KG1 (cell line): ENCODE results near the gene RIN3.
"Not testable (repeated sequence)": the region's sequence is repeated elsewhere in the genome, so short reads cannot be mapped to it uniquely, and the experiment has no call there.

Source experiments
- DNase-seq: peaks from one replicate; lab custom pipeline; 2025; lab: John Stamatoyannopoulos, UW

The RIN3 gene

DNA sequence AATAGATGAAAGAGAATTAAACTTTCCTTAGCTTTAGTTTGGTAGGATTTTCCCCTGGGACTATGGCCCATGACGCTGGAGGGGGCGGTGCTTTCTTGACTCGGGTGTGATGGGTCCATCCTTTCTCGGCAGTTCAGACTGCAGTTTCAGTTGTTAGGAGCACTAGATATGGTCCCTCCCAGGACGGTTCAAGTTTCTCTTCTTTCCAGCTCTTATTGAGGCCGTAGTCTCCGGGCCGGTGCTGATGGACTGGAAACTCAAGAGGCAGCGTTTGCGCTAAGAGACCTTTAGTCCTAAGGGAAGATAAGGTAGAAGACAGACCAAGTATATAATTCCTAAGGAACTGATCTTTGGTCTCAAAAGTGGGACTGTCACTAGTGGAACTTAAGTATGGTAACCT is 111.2 kb downstream of the RIN3 start:
- no peak for DNase-seq

DNA sequence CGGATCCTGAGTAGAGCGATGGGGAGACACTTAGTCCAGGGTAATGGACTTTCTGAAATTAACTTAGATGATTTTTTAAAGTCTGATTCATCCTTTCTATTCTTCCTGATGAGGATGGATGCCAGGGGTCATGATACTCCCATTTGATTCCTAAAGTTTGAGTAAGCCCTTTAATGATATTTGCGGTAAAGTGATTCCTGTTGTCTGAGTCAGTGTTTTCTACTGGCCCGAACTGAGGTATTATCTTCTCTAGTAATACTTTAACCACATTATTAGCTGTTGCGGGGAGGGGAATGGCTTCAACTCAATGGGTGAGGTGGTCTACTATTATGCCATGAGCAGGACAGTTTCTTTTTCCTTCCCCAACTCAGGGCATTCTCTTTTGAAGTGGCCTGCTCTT is 111.6 kb downstream of the RIN3 start:
- DNase-seq = no peak

- no peak for DNase-seq
Measured at GRCh38 chr14:92626041-92626440, 112.5 kb downstream of the RIN3 start.

DNA sequence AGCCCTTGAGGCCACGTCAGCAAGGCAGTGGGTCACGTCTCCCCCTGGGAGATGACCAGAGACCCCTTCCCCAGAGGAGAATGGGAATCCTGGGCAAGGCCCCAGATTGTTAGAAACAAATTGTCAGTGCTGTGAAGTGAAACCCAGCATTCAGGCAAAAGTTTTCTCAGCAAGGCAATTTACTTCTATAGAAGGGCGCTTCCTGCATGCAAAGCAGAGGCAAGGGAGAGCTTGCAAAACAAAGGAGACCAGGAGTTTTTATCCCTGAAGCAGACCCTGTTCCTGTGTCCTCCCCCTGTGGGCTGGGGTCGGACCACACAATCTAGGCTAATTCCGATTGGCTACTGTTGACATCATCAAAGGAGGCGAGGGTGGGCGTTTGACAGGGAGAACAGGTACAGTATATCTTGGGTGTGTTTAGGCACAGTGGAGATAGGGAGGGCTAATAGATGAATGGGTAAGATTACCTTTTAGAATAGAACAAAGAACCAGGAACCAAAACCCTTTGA is 114.2 kb downstream of the RIN3 start:
- no peak for DNase-seq

DNA sequence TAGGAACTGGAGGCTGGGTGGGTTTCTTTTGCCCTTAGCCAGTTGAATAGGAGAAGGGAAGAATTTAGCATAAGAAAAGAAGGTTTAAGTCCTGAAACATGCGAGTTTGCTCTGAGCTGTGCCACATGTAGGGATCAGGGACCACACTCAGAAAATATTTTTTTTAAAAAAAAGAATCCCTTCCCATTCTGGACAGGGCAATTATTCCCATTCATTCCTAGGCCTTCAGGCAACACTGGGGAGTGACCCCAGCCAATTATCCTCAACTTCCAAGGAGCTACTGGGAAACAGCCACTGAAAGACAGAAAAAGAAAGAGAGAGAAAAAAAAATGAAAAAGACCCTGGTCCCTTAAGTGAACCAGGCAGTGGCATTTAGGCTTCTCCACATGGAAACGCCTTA is 115.1 kb downstream of the RIN3 start:
- no peak for DNase-seq

- DNase-seq = no peak
Measured at GRCh38 chr14:92630367-92630766, 116.8 kb downstream of the RIN3 start.

GRCh38 chr14:92631098-92631497 is 117.5 kb downstream of the RIN3 start:
- no peak for DNase-seq

GRCh38 chr14:92632546-92633273 is 119.1 kb downstream of the RIN3 start:
- no peak for DNase-seq

- DNase-seq = no peak
Measured at GRCh38 chr14:92633274-92633616, 119.7 kb downstream of the RIN3 start.

- no peak for DNase-seq
Measured at GRCh38 chr14:92633724-92634123, 120.1 kb downstream of the RIN3 start.

- DNase-seq = no peak
Measured at GRCh38 chr14:92635031-92635430, 121.5 kb downstream of the RIN3 start.

- DNase-seq = no peak
Measured at GRCh38 chr14:92635896-92636295, 122.3 kb downstream of the RIN3 start.

- no peak for DNase-seq
Measured at GRCh38 chr14:92637228-92637627, 123.6 kb downstream of the RIN3 start.

- DNase-seq = no peak
Measured at GRCh38 chr14:92637864-92638263, 124.3 kb downstream of the RIN3 start.

DNA sequence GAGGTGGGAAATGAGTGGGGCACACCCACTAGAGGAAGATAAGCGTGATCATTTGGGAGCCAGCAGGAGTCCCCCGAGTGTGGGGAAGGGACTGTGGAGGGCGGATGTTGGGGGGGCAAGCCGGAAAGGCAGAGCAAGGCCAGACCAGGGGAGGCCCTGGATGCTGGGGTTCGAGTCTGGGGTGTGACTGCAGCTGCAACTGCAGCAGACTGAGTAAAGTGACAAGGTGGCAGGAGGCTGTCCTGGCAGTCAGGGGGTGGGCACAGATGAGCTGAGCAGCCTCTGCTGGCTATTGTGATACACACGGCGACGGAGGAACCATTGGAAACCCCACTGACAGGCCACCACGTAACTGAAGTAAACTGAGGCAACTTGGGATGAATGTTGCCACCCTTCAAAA is 124.7 kb downstream of the RIN3 start:
- no peak for DNase-seq

DNA sequence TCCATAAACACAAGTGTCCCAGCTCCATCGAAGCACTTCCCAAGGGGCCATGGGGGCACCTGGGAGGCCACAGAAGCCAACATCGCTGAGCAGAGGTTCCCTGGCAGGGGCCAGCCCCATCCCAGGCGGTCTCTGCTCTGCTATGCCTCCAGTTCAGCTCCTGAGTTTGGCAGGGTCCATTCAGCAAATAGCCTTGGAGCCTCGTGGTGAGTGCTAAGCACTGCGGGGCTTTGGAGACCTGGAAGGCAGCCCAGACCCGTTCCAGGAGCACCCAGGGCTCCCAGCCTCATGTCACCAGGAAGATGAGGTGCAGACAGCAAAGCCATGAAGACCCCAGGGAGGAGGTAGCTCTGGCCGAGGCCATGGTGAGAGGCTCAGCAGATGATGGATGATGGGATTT is 125.3 kb downstream of the RIN3 start:
- DNase-seq = no peak

- not testable (repeated sequence) for DNase-seq
Measured at GRCh38 chr14:92639472-92640117, 126.0 kb downstream of the RIN3 start.

DNA sequence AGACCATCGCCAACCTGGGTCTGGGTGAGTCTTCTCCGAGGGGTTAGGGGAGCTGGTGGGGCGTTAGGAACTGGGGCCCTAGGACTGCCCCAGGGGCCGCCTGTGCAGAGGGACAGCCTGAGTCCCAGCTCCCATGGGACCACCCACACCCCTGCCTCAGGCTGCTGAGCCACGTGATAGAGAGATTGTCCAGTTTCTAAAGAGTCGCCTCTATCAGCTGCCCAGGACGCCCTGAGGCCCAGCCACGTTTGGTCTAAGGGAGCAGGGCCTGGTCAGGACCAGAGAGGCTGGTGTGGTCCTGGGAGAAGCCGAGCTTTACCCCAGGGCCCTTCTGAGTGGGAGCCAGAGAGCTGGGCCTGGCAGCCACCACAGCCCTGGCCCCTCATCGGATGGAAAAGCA is 127.7 kb downstream of the RIN3 start:
- no peak for DNase-seq

DNA sequence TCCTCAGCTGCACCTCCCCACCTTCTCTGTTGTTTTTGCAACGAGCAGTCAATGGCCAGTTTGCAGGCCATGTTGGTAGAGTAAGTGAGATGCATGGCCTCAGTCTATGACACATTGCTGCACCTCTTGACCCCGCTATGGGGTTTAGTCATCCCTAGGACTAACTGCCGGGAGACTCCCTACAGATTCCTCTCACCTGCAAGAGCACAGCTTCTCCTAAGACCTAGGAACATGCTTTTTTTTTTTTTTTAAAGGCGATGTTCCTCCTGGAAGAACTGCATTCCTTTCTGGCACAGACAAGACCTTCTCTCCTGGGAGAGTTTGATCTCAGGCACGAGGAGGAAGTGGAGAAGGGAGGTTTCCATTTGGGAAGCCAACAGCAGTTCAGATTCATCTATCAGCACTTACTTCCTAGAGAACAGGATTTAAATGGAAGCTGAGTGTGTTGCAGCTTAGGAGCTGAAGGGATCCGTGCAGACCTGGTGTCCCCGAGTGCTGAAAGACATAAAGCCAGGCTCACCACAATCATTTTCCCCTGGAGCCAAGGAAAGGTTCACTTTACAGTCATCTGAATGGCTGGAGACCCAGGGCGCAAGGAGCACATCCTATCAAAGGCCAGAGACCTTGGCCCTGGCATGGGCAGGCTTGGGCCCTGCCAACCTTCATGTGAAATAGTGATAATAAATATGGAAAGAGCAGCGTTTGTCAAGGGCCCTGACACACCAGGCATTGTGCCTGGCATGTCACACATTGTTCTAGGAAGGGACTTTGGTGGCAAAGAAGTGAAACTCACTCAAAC is 130.8 kb downstream of the RIN3 start:
- DNase-seq = no peak

- no peak for DNase-seq
Measured at GRCh38 chr14:92644970-92645515, 131.5 kb downstream of the RIN3 start.

- DNase-seq = no peak
Measured at GRCh38 chr14:92645841-92646478, 132.4 kb downstream of the RIN3 start.
